HG03159 (cell line): ENCODE measurements around the gene GREB1.

Experiments used
- ATAC-seq: cut with Tn5 transposase; IDR thresholded peaks from one replicate; pipeline ENCODE4 v1.9.1; 2021; ENCODE audit warnings: mild to moderate bottlenecking, moderate library complexity; ENCODE audit not compliant: unreplicated experiment

The GREB1 gene

GRCh38 chr2:11558214-11558886 is 24.5 kb downstream of the GREB1 start:
- ATAC-seq, result no peak

GRCh38 chr2:11559066-11559785 is 25.4 kb downstream of the GREB1 start:
- no peak for ATAC-seq

GRCh38 chr2:11559786-11560155 is 25.9 kb downstream of the GREB1 start:
- ATAC-seq, result no peak

GRCh38 chr2:11560806-11561205 is 27.0 kb downstream of the GREB1 start:
- no peak for ATAC-seq

GRCh38 chr2:11562011-11562410 is 28.2 kb downstream of the GREB1 start:
- ATAC-seq, result no peak

- no peak for ATAC-seq
These were observed 28.6 kb downstream of the GREB1 start for GRCh38 chr2:11562476-11562875.

GRCh38 chr2:11563784-11564666 is 30.2 kb downstream of the GREB1 start:
- no peak for ATAC-seq

- ATAC-seq, result no peak
These were observed 31.1 kb downstream of the GREB1 start for GRCh38 chr2:11564816-11565567.

GRCh38 chr2:11566383-11566782 is 32.5 kb downstream of the GREB1 start:
- ATAC-seq, result no peak

GRCh38 chr2:11567631-11568031 is 33.8 kb downstream of the GREB1 start:
- no peak for ATAC-seq

- no peak for ATAC-seq
These were observed 34.6 kb downstream of the GREB1 start for GRCh38 chr2:11568436-11568835.

- no peak for ATAC-seq
These were observed 35.8 kb downstream of the GREB1 start for GRCh38 chr2:11569636-11570035.

- no peak for ATAC-seq
These were observed 37.3 kb downstream of the GREB1 start for GRCh38 chr2:11571170-11571569.

- no peak for ATAC-seq
These were observed 39.2 kb downstream of the GREB1 start for GRCh38 chr2:11572996-11573395.

GRCh38 chr2:11573418-11574175 is 39.8 kb downstream of the GREB1 start:
- no peak for ATAC-seq

GRCh38 chr2:11574176-11575046 is 40.6 kb downstream of the GREB1 start:
- ATAC-seq, result no peak

- no peak for ATAC-seq
These were observed 42.6 kb downstream of the GREB1 start for GRCh38 chr2:11576398-11576797.

GRCh38 chr2:11577101-11577883 is 43.4 kb downstream of the GREB1 start:
- ATAC-seq, result no peak
